Fibroblast of pulmonary artery (primary cell): Measurements from ENCODE around the gene TLR1.
"Not testable (repeated sequence)": the region's sequence is repeated elsewhere in the genome, so short reads cannot be mapped to it uniquely, and the experiment has no call there.

Experiments
- DNase-seq: peaks from one replicate; pipeline ENCODE4 v3.0.0-alpha.2; 2010; ENCODE audit warnings: low read depth
- H3K4me3 ChIP-seq: replicated peaks from 2 replicates; pipeline ENCODE4 v1.5.1; 2011; ENCODE audit warnings: low read depth, mild to moderate bottlenecking, control low read depth, low read length, moderate library complexity
- TF ChIP-seq, protein P1 (sequence below): IDR thresholded peaks from 2 replicates; pipeline ENCODE4 v1.5.1; 2011; ENCODE audit warnings: mild to moderate bottlenecking, control low read depth, low read length, inconsistent platforms; ENCODE audit errors: missing control alignments

TLR1 gene

GRCh38 chr4:38774181-38774955 lies 30.2 kb downstream of the TLR1 start:
- peak; percentile 39 for DNase-seq
- H3K4me3 ChIP-seq, result no peak overlapping the region

DNA sequence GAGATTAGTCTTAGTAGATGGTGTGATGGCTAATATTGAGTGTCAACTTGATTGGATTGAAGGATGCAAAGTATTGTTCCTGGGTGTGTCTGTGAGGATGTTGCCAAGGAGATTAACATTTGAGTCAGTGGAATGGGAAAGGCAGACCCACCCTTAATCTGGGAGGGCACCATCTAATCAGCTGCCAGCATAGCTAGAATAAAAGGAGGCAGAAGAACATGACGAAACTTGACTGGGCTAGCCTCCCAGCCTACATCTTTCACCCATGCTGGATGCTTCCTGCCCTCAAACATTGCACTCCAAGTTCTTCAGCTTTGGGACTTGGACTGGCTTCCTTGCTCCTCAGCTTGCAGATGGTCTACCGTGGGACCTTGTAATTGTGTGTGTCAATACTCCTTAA lies 34.3 kb downstream of the TLR1 start:
- DNase-seq, H3K4me3 ChIP-seq: not testable (repeated sequence)

More at GRCh38 chr4:38774181-38774955, 30.2 kb downstream of the TLR1 start:
- TF ChIP-seq, protein P1, sequence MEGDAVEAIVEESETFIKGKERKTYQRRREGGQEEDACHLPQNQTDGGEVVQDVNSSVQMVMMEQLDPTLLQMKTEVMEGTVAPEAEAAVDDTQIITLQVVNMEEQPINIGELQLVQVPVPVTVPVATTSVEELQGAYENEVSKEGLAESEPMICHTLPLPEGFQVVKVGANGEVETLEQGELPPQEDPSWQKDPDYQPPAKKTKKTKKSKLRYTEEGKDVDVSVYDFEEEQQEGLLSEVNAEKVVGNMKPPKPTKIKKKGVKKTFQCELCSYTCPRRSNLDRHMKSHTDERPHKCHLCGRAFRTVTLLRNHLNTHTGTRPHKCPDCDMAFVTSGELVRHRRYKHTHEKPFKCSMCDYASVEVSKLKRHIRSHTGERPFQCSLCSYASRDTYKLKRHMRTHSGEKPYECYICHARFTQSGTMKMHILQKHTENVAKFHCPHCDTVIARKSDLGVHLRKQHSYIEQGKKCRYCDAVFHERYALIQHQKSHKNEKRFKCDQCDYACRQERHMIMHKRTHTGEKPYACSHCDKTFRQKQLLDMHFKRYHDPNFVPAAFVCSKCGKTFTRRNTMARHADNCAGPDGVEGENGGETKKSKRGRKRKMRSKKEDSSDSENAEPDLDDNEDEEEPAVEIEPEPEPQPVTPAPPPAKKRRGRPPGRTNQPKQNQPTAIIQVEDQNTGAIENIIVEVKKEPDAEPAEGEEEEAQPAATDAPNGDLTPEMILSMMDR, result no peak

DNA sequence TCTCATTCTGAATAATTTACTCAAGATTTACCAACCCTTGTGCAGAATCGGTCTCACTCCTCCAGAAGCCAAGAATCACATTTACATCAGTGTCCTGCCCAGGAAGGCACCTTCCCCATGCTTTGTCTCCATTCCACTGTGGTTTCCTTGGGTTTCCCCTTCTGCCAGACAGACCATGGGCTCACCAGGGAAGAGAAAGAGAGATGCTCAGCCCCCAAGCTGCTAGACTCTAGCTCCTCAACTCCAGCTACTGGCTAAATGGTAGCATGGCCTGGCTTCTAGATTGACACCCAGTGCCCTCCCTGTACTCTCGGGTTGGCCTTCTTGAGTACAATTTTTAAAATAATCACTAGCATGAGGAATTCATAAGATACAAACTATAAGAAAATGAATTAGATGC lies 34.7 kb downstream of the TLR1 start:
- no peak overlapping the region for H3K4me3 ChIP-seq
- TF ChIP-seq, protein P1, result no peak
- no peak for DNase-seq

GRCh38 chr4:38769441-38769840 lies 35.1 kb downstream of the TLR1 start:
- H3K4me3 ChIP-seq, result no peak overlapping the region
- no peak for DNase-seq
- TF ChIP-seq, protein P1, result no peak

DNA sequence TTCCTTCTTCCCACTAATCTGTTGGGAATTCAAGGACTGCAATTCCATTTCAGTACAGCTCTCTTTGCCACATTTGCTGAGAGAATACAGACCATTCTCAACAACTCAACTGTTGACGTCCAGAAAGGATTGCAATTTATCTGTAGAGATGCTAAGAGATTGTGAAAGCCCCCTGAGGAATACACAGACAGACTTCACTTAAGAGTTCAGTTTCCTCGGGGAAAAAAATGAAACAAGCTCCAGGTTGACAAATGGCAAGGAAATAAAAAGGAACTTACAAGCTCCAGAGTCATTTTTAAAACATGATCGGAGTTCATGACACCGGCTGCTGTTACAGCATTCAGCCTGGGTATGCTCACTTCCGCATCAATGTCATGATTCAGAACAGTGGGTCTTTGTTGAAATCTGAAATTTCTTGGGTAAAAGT lies 35.6 kb downstream of the TLR1 start:
- TF ChIP-seq, protein P1, result no peak
- no peak overlapping the region for H3K4me3 ChIP-seq
- peak; percentile 51 for DNase-seq

DNA sequence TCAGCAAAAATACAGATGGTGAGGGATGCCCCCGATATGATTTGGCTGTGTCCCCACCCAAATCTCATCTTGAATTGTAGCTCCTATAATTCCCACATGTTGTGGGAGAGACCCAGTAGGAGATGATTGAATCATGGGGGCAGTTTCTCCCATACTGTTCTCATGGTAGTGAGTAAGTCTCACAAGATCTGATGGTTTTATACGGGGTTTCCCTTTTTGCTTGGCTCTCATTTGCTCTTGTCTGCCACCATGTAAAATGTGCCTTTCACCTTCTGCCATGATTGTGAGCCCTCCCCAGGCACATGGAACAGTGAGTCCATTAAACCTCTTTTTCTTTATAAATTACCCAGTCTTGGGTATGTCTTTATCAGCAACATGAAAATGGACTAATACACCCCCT lies 37.7 kb downstream of the TLR1 start:
- not testable (repeated sequence) for DNase-seq, H3K4me3 ChIP-seq

GRCh38 chr4:38765382-38765781 lies 39.2 kb downstream of the TLR1 start:
- DNase-seq, result no peak
- H3K4me3 ChIP-seq, result no peak overlapping the region
- TF ChIP-seq, protein P1, result no peak

GRCh38 chr4:38764277-38764676 lies 40.3 kb downstream of the TLR1 start:
- no peak overlapping the region for H3K4me3 ChIP-seq
- TF ChIP-seq, protein P1, result no peak
- DNase-seq, result no peak
